HEK293T (cell line): Measurements from ENCODE around the gene IL1RL1.

Experiments
- ARNT ChIP-seq: fragments of 450-650 bp; IDR thresholded peaks from 2 replicates; pipeline ENCODE4 v1.6.1; 2017; ENCODE audit warnings: mild to moderate bottlenecking
- CTBP1 ChIP-seq: fragments of 450-650 bp; IDR thresholded peaks from 2 replicates; pipeline ENCODE4 v1.6.1; 2016; ENCODE audit warnings: borderline replicate concordance
- ELF4 ChIP-seq: fragments of 450-650 bp; IDR thresholded peaks from 2 replicates; pipeline ENCODE4 v1.6.1; 2017; ENCODE audit warnings: antibody characterized with exemption
- HDGF ChIP-seq: fragments of 450-650 bp; IDR thresholded peaks from 2 replicates; pipeline ENCODE4 v1.6.1; 2017; ENCODE audit warnings: antibody characterized with exemption, borderline replicate concordance
- LEF1 ChIP-seq: fragments of 450-650 bp; IDR thresholded peaks from 2 replicates; pipeline ENCODE4 v1.6.1; 2017; ENCODE audit warnings: mild to moderate bottlenecking, borderline replicate concordance
- NFRKB ChIP-seq: fragments of 450-650 bp; IDR thresholded peaks from 2 replicates; pipeline ENCODE4 v1.6.1; 2016; ENCODE audit warnings: mild to moderate bottlenecking, moderate library complexity
- SP1 ChIP-seq: fragments of 450-650 bp; IDR thresholded peaks from 2 replicates; pipeline ENCODE4 v1.6.1; 2017
- TARDBP ChIP-seq: fragments of 450-650 bp; IDR thresholded peaks from 2 replicates; pipeline ENCODE4 v1.6.1; 2016

DNA sequence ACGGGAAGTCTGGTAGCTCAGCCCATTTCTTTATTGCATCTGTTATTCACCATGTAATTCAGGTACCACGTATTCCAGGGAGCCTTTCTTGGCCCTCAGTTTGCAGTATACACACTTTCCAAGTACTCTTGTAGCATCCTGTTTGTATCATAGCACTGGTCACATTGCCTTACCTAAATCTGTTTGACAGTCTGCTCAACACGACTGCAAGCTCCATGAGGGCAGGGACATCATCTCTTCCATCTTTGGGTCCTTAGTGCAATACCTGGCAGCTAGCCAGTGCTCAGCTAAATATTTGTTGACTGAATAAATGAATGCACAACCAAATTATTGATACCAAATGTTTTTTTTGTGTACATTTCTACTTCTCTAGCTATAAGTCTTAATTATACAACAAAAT, 33.0 kb downstream of the IL1RL1 start:
- TF ChIP-seq CTBP1: no peak
- no peak for TF ChIP-seq TARDBP
- no peak for TF ChIP-seq HDGF
- no peak for TF ChIP-seq NFRKB
- TF ChIP-seq ARNT: no peak
- TF ChIP-seq ELF4: no peak
- TF ChIP-seq LEF1: no peak
- no peak for TF ChIP-seq SP1
